NCI-H748 (cell line): ENCODE data around the gene CCDC33.

ENCODE experiments used
- DNase-seq: peaks from one replicate; lab custom pipeline; 2025; ENCODE audit not compliant: unreplicated experiment; lab: John Stamatoyannopoulos, UW

CCDC33 gene

DNA sequence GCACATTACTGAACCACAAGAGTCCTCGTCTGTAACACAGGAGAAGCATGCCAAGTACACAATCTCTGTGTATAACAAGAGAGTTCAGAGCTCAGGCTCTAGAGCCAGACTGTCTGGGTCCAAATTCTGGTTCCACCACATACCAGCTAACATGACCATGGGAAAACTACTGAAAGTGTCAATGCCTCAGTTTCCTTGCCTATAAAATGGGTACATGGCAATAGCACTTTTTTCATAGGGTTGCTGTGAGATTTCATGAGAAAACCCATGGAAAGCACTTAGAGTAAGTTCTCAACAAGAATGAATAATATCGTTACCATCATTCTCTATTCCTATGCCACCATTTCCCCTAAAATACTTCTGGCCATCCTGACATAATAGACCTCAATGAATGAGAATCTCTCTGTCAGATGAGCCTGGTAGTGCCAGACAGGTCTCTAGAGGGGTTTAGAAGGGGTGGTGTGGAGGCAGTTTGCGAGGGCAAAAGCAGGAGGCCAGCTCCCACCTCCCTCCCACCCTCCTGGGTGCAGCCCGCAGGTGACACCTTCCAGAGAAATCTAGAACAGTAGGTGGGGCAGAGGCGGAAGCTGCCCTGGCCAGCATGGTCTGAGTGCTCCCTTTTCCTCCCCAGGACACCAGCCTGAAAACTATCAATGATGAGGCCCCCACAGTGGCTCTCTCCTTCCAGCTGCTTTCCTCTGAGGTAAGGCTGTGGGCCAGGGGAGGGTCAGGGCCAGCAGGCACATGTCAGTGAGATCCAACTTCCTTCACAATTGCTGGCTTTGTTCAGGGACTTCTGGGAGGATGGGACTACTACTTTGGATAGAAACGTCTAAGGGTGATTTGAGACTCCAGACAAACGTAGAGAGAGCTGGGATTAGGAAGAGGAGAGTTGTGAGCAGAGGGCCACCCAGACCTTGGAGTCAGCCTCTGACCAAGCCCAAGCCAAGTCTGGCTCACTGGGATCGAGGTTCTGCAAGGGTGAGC lies 45.3 kb downstream of the CCDC33 start:
- no peak for DNase-seq

DNA sequence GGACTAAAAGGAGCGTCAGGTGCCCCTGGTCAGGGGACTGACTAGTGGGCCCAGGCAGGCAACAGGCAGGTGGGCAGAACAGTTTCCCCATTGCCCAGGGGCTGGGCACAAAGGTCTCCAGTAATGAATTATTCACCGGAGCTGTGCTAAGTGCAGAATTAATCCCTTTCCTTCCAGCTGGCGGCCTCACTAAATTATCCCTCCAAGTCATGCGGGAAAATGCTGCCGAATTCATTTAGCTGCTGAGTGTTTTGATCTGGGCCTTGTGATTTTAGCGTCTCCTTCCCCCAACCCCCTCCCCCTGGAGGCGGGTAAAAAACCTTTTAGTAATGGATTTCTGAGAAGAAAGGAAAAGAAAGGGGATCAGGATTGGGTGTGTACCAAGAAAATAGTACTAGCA lies 47.2 kb downstream of the CCDC33 start:
- DNase-seq, result peak; percentile 2

GRCh38 chr15:74289671-74290070 lies 53.5 kb downstream of the CCDC33 start:
- no peak for DNase-seq

DNA sequence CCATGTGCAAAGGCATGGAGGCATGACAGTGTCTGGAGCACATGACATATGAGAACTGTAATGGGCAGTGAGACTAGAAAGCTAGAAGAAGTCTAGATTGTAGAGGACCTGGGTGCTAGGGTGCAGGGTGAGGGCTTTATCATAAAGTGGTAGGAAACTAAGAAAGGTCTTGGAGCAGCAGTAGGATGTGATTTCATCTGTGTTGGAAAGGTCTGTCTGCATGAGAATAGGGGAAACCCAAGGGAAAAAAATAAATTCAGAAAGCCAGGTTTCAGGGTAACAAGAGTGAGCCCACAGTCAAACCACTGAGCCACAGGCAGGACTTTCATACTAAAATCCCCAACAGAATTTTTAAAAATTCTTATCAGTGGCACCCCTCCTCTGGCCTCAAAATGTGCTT lies 54.5 kb downstream of the CCDC33 start:
- DNase-seq, result no peak

DNA sequence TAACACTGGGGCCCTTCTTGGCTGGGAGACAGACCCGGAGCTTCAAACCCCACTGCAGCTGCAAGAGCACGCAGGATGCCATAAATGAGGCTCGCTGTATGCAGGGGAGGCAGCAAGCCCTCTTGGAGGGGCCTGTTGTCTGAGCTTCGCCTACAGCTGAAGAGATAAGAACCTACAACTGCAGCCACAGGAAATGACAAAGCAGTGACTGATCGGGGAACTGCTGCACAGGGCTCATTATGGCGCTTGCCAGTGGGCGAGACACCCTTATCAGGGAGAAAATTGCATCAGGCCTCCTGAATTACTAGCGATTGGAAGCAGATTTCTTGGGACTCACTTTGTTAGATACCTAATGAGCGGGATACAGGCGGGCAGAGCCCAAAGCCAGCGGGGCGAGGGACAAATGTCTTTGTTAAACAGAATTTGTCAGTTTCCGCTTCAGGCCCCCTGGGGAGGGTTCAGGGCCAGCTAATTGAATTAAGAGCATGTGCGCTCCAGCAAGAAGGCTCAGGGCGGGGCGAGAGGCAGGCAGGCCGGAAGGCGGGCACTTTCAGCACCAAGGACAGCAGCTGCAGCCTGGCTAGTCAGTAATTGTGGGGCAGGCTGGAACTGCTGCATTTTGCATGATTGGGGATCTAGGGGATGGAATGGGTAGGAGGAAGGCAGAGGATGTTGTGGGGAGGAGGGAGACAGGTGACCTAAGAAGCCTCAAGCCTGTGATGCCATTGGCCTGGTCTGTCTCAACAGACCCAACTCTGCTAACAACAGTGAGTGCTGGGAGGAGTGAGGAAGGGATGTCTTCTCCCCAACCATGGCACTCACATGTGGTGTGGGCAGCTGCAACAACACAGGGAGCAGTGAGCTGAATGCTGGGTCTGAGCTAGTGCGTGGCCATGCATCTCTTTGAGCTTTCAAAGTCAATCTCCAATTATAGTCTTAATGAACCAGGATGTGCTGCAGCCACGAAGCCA lies 55.3 kb downstream of the CCDC33 start:
- peak; percentile 70 for DNase-seq

- no peak for DNase-seq
Observed at GRCh38 chr15:74293021-74293810, 57.1 kb downstream of the CCDC33 start.

- DNase-seq, result peak; percentile 32
Observed at GRCh38 chr15:74294010-74294409, 57.9 kb downstream of the CCDC33 start.

DNA sequence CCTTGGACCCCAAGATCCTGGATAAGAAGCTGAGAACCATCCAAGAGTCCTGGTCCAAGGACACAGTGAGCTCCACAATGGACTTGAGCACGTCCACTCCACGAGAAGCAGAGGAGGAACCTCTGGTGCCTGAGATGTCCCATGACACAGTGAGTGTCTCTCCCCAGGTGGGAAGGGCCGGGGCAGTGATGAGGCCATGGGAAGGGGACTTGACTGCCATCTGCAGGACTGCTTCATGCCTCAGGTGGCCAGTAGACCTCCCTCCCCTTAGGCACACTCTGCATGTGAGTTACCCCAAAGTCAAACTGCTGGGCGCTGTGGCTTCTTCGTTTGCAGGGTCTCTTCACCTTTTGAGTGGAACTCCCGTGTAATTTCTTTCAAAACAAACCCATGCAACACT lies 59.7 kb downstream of the CCDC33 start:
- peak; percentile 3 for DNase-seq

DNA sequence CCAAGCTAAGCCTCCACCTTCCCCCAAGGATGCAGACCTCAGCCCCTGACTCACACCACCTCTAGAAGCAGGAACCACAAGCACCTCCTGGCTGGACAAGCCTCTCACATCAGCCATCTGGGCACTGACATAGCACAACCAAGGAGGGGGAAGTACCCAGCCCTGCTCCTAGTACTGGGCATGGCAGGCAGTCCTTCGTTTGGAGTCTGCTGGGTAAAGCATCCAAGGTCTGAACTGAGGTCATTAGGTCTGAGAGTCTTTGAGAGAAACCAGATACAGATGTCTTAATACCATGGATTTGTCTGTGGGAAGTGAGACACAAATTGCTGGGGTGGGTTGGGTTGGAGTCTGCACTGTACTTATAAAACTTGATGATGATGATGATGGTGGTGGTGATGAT lies 61.8 kb downstream of the CCDC33 start:
- DNase-seq, result no peak

DNA sequence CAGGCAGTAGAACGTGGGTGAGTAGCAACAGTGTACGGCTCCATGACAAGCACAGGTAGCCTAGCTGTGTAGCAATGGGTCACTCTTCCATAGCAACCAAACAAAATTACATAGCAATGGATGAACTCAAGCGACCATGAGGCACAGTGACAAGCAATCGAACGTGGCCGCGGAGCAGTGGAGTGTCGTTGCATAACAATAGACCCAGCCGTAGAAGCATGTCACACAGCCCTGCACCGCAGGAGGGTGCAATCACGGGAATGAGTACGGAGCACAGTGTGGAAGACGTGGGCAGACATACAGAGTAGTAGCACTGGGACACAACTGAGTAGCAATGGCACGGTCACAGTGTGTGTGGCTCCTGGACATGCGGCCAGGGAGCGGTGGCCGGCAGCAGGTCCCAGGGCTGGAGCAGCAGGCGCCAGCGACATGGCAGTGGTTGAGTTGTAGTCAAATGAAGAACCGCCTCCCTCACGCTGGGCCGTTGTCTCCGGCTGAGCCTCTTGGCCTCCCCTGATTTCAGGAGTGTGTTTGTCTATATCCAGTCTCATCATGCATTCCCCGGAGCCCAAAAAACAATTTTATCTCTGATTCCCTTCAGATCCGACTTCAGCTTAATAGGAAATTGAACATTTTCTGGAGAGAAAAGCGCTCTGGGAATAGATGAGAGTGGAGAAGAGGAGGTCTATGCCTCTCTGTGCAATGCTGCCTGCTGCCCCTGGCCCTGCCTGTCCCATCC lies 64.1 kb downstream of the CCDC33 start:
- peak; percentile 8 for DNase-seq

GRCh38 chr15:74301583-74302361 lies 65.6 kb downstream of the CCDC33 start:
- no peak for DNase-seq

- peak; percentile 51 for DNase-seq
Observed at GRCh38 chr15:74302821-74303359, 66.8 kb downstream of the CCDC33 start.

DNA sequence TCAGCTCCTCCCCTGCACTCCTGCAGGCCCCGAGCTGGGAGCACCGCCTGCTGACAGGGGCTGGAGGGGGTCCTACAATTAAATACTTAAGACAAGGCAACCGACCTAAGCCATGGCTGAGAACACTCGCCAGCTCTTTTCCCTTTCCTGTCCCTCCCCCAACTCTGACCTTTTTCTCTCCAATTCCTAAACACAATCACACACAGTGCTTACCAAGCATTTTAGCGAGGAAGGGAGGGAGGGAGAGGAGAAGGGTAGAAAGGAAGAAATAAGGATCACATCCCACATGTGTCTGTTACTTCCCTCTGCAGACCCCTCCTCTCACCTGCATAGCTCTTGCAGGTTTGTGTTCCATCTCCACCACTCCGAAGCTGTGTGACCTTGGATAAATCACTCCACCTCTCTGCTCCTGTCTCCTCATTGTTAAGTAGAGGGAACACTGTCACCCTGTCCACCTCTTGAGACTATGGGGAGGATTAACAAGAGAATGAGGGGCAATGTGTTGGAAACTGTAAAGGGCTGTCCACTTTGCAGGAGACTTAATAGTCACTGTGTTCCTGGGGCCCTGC lies 67.7 kb downstream of the CCDC33 start:
- DNase-seq, result no peak

DNA sequence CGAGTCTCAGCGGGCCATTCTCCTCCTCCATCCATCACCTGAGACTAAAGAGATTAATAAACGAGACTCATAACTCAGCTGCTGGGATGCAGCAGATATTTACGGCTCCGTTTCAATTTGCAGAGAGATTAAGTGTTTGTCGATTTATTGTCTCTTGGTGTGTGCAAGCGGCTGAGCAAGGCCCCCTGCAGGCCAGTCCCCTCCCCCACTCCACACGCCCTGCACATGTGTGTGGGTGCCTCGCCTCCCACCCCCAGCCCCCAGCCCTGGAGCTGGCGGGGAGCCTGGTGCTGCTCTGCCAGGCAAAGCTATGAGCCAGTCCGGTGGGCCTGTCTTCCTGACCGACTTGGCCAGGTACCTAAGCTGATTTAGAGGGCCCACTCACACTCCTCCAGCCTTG lies 68.3 kb downstream of the CCDC33 start:
- DNase-seq, result peak; percentile 3

DNA sequence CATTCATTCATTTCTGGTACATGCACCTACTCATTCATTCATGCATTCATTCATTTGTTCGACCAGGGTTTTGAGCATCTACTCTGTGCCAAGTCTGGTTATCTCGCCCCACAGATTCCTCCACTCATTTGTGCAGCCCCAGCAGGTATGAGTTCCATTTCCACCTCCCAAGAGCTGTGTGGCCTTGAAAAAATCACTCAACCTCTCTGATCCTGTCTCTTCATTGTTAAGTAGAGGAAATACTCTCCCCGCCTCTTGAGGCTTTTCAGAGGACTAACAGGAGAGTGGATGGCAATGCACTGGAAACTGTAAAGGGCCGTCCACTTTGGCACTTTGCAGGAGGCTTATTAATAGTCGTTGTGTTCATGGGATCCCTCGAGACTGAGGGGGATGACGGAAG lies 69.6 kb downstream of the CCDC33 start:
- DNase-seq, result no peak

GRCh38 chr15:74306781-74307217 lies 70.7 kb downstream of the CCDC33 start:
- DNase-seq, result no peak

DNA sequence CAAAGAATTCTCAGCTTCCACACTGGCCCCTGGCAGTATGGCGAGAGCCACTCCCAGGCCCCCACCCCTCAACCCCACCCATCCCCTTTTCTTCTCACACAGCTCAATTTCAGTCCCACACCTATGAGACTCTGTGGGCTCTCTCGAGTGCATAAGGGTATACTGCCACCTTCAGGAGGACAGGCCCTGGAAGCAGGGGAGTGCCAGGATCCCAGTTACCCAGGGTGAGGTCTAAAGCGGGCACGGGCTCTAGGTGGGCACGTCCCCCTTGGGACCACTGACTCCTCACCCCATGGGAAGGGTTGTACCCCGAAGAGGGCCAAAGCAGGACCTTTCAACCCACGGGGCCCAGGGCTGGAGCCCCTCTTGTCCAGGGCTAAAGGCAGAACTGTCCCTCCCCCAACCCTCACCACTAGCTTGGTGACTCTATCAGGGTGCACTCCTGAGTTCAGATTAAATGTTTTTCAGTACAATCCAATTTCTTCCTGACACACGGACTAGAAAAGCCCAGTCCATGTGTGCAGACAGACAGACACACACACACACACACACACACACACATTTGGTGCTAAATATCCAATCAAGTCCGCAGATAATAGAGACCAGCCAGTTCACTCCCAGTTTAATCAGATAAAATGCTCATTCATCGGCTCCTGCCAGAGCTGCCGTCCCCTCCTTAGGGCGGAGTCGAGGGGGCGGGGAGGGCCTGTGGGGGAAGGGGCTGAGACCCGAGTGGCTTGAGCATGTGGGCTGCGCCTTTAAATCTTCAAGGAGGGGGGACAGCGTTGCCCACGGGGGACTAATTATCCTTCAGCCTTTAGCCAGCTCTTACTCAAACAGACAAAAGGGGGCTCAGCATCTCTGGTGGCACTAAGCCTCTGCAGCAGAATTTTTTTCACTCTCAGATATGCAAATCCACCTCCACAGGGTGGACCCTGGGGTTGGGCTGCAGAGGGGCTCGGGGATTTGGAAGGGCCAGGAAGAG lies 72.0 kb downstream of the CCDC33 start:
- DNase-seq, result peak; percentile 83
